GM12875 (cell line): ENCODE measurements around the gene PTCH1.

Source experiments
- H3K4me3 ChIP-seq: one replicate; pipeline ENCODE4 v1.5.1; 2011; ENCODE audit warnings: low read depth, low read length, control low read depth
- TF ChIP-seq, protein P1 (sequence below): IDR thresholded peaks from 2 replicates; pipeline ENCODE4 v1.5.1; 2011; ENCODE audit warnings: low read depth, mild to moderate bottlenecking, control low read depth, inconsistent platforms, low read length, moderate library complexity, borderline replicate concordance; ENCODE audit not compliant: insufficient read depth

The PTCH1 gene

GRCh38 chr9:95491543-95492320 lies 25.0 kb downstream of the PTCH1 start:
- TF ChIP-seq, protein P1, sequence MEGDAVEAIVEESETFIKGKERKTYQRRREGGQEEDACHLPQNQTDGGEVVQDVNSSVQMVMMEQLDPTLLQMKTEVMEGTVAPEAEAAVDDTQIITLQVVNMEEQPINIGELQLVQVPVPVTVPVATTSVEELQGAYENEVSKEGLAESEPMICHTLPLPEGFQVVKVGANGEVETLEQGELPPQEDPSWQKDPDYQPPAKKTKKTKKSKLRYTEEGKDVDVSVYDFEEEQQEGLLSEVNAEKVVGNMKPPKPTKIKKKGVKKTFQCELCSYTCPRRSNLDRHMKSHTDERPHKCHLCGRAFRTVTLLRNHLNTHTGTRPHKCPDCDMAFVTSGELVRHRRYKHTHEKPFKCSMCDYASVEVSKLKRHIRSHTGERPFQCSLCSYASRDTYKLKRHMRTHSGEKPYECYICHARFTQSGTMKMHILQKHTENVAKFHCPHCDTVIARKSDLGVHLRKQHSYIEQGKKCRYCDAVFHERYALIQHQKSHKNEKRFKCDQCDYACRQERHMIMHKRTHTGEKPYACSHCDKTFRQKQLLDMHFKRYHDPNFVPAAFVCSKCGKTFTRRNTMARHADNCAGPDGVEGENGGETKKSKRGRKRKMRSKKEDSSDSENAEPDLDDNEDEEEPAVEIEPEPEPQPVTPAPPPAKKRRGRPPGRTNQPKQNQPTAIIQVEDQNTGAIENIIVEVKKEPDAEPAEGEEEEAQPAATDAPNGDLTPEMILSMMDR: no peak
- no peak overlapping the region for H3K4me3 ChIP-seq

GRCh38 chr9:95488954-95489353 lies 27.8 kb downstream of the PTCH1 start:
- no peak overlapping the region for H3K4me3 ChIP-seq
- TF ChIP-seq, protein P1: no peak

GRCh38 chr9:95486318-95486717 lies 30.5 kb downstream of the PTCH1 start:
- no peak overlapping the region for H3K4me3 ChIP-seq
- TF ChIP-seq, protein P1: no peak

- H3K4me3 ChIP-seq: no peak overlapping the region
- TF ChIP-seq, protein P1: no peak
These were observed 32.5 kb downstream of the PTCH1 start for GRCh38 chr9:95484225-95484624.

DNA sequence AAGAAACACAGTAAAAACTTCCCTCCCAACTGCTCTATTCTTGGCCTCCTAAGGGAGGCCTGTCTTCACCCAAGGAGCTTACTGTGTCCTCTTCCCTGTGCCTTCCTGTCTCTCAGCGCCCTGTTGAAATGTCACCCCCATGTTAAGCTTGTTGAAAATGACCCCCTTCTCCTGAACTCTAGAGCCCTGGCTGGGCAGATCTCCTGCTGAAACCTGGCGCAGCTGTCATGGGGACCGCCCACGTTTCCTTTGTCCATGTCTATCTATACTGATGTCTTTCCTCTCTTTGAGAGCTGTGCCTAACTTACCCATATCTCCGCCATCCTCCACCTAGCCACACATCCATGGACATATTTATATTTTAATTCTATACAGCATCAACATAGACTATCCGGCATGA lies 33.3 kb downstream of the PTCH1 start:
- no peak overlapping the region for H3K4me3 ChIP-seq
- TF ChIP-seq, protein P1: no peak

DNA sequence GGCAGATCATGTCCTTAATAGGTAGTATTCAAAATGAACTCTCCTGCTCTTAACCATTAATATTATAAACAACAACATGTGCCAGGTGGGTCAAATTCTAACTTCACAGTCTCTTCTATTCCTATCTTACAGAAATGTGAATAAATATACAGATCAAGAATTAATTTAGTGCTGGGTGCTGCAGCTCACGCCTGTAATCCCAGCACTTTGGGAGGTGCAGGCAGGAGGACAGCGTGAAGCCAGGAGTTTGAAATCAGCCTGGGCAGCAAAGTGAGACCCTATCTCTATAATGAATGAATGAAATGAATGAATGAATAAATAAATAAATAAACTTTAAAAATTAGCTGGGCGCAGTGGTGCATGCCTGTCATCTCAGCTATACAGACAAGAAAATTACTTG lies 34.1 kb downstream of the PTCH1 start:
- TF ChIP-seq, protein P1: no peak
- no peak overlapping the region for H3K4me3 ChIP-seq

GRCh38 chr9:95481000-95481399 lies 35.8 kb downstream of the PTCH1 start:
- H3K4me3 ChIP-seq: no peak overlapping the region
- TF ChIP-seq, protein P1: no peak
